ENCODE results near the gene ARHGAP6. TPM values are rescaled to one million over a fixed set of nuclear protein-coding genes. Genes with fewer than 3 reads are reported as not detected.
"Not testable (repeated sequence)": the region's sequence is repeated elsewhere in the genome, so short reads cannot be mapped to it uniquely, and the experiment has no call there.

ARHGAP6 gene
- total RNA-seq, 2 experiments from 2014 or later: not detected

DNA sequence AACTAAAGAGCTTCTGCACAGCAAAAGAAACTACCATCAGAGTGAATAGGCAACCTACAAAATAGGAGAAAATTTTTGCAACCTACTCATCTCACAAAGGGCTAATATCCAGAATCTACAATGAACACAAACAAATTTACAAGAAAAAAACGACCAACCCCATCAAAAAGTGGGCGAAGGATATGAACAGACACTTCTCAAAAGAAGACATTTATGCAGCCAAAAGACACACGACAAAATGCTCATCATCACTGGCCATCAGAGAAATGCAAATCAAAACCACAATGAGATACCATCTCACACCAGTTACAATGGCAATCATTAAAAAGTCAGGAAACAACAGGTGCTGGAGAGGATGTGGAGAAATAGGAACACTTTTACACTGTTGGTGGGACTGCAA, 304.1 kb downstream of the ARHGAP6 start:
- POLR2A ChIA-PET; DNase-seq; H3K4me1 Mint-ChIP-seq (ENCODE audit: low read depth); H3K9me3 Mint-ChIP-seq (ENCODE audit: insufficient read depth); H3K36me3 Mint-ChIP-seq (ENCODE audit: low read depth); ATAC-seq; CTCF ChIA-PET; H3K4me3 Mint-ChIP-seq; H3K27ac Mint-ChIP-seq; H3K27me3 Mint-ChIP-seq (ENCODE audit: low read depth): not testable (repeated sequence)

DNA sequence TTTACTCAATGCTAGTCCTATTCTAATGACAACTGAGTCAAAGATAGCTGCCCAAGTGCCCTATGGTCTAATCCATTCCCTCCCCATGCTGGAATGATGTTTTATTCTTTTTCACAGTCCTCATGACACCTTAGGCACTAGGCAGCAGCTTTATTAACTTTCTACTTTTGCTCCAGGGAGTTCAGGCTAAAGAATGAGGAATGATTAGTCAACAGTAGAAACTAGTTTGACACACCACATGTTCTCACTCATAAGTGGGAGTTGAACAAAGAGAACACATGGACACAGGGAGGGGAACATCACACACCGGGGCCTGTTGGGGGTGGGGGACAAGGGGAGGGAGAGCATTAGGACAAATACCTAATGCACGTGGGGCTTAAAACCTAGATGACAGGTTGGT, 309.8 kb downstream of the ARHGAP6 start:
- H3K4me3 Mint-ChIP-seq; POLR2A ChIA-PET; H3K27ac Mint-ChIP-seq; DNase-seq; H3K36me3 Mint-ChIP-seq (ENCODE audit: low read depth); H3K27me3 Mint-ChIP-seq (ENCODE audit: low read depth); CTCF ChIA-PET; ATAC-seq; H3K4me1 Mint-ChIP-seq (ENCODE audit: low read depth); H3K9me3 Mint-ChIP-seq (ENCODE audit: insufficient read depth): not testable (repeated sequence)

DNA sequence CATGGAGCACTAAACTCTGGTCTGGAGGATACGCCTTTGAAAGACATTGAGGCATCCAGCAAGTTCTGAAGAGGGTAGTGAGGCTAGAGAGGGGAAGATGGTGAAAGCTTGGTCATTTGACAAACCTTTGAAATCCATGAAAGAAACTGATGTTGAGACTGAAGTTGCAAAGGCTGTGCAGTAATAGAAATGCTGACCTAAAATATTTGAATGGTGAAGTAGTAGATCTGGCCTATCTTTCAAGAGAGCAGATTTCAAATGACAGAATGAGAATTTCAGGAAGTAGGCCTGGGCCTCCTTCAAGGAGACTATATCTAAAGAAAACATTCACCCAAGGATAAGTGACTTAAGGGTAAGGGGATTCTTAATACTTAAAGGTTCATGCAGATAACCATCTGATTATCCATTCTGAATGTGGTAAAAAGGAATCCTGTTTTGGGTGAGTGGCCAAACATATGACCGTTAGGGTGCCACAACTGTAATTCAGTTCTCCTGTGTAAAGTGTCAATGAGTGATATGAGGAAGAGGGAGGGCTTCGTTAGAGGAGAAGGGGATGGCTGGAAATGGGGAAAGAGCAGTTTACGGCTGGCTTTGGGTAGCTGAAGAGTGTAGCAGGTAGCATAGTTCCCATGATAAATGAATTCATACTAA, 310.3 kb downstream of the ARHGAP6 start:
- H3K4me3 Mint-ChIP-seq: no peak overlapping the region
- ATAC-seq (no peak), DNase-seq (no peak)
- no peaks in the 10 kb centered on the region for H3K9me3 Mint-ChIP-seq (ENCODE audit: insufficient read depth)
- H3K36me3 Mint-ChIP-seq (ENCODE audit: low read depth): no peaks in the 10 kb centered on the region
- ChIA-PET POLR2A (no interaction called here), CTCF (no interaction called here)
- no peaks in the 10 kb centered on the region for H3K4me1 Mint-ChIP-seq (ENCODE audit: low read depth)
- no peaks in the 10 kb centered on the region for H3K27me3 Mint-ChIP-seq (ENCODE audit: low read depth)
- H3K27ac Mint-ChIP-seq: no peak overlapping the region

DNA sequence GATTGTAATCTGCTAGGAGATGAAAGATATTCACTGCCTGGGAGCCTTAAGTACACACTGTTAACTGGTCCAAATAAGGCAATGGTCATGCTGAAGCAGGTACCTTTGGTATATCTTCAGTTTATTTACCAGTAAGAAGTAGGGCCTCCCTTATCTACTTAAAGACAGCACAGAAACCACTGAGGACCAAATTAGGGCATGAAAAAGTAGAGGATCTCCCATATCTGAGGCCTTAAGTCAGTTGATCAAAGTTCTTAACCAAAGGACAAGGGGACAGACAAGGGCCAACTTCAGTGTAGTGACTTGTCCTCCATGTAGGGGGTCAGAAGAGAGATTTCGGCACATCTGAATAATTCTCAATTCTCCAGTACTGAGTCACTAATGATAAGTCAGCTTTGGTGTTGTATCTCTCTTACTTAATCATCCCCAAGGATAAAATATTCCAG, 313.4 kb downstream of the ARHGAP6 start:
- no peaks in the 10 kb centered on the region for H3K4me1 Mint-ChIP-seq (ENCODE audit: low read depth)
- CTCF ChIA-PET: no interaction called here
- no peaks in the 10 kb centered on the region for H3K27me3 Mint-ChIP-seq (ENCODE audit: low read depth)
- H3K27ac Mint-ChIP-seq: no peak overlapping the region
- ATAC-seq: no peak
- no peak overlapping the region for H3K4me3 Mint-ChIP-seq
- POLR2A ChIA-PET: no interaction called here
- H3K36me3 Mint-ChIP-seq (ENCODE audit: low read depth): no peaks in the 10 kb centered on the region
- H3K9me3 Mint-ChIP-seq (ENCODE audit: insufficient read depth): no peaks in the 10 kb centered on the region
- DNase-seq: no peak

DNA sequence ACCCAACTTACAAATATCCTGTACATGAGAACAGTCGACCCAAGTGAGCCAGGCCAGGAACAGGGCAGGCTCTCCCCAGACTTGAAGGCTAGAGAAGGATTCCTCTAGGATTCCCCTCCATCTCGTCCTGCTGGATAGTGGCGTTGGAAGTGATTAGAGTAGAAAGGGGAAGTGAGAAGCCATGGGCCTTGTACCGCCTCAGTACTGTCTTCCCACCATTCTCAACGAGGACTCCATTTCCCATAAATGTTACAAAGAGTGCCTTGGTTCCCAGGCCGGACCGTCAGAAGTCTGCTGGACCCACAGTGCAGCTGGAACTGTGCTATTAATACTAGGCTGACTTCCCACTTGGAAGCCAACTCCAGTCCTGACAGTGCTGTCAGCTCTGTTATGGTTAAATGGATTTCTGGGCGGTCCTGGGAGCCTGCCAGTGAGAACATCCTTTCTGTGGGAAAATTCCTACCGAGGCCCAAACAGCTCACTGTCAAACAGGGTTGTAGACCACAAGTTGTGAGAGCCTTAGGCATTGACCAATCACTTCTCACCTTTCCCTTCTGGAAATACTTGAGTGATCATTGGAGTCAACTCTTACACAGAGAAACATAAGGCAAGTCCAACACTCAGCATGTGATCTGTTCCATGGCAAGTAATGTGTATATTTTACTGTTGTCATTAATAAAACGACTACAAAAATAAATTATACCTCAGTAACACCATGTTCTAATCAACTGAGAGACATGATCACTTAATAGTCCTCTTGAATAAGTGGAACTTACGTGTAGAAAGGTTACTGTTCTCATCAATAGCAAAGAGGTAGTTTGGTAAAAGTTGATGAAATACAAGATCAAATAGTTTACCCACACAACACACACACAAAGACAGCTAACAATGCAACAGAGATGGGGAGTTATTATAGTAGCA, 314.1 kb downstream of the ARHGAP6 start:
- Mint-ChIP-seq H3K27me3 (ENCODE audit: low read depth) (no peaks in the 10 kb centered on the region), H3K4me1 (ENCODE audit: low read depth) (no peaks in the 10 kb centered on the region), H3K4me3 (no peak overlapping the region), H3K9me3 (ENCODE audit: insufficient read depth) (no peaks in the 10 kb centered on the region), H3K36me3 (ENCODE audit: low read depth) (no peaks in the 10 kb centered on the region), H3K27ac (no peak overlapping the region)
- no peak for ATAC-seq
- DNase-seq: no peak
- POLR2A ChIA-PET: no interaction called here
- CTCF ChIA-PET: no interaction called here

DNA sequence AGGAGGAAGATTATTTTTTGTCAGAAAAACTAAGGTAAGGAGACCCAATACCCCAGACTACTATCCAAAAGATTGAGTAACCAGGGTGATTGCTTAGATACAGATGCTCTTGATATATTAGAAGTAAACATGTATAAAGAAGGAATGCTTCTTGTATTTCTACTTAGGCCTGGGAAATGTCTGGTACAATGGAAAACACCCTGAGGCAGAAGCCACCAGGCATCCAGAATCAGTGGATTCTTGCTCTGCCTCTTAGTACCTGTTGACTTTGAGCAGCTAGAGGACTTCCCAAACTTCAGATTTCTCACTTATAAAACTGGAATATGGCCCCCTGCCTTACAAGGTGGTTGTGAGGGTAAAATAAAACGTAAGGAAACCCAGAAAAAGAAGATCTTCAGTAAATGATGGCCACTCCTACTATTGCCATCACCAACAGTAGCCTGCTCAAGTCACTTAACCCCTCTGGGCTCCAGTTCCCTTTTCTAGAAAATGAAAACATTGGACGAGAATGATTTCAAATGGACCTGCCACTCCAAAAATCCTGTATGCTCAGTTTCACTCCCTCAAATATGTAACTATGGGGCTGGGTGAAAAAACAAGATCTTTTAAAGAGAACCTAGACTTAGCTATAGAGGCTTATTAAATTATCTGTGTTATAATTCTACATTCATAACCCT, 315.9 kb downstream of the ARHGAP6 start:
- CTCF ChIA-PET: no interaction called here
- POLR2A ChIA-PET: no interaction called here
- no peaks in the 10 kb centered on the region for H3K9me3 Mint-ChIP-seq (ENCODE audit: insufficient read depth)

DNA sequence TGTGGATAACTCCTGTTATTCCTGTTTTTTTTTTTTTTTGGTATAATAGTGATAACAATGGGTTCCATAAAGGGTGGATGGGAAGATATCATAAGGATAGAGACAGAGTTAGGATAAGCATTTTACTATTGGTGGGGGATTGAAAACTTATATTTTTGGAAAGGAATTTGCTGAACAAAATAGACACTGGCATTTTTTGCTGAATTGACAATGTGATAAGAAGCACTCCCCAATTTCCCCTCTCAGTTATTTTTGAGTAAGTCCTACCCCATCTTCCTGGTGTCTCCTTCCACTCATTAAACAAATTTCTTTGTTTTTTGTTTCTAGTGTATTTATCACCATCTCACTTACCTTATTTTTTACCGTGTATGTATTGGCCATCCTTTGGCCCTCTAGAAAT, 316.7 kb downstream of the ARHGAP6 start:
- ChIA-PET CTCF (no interaction called here), POLR2A (no interaction called here)
- Mint-ChIP-seq H3K4me1 (ENCODE audit: low read depth) (no peaks in the 10 kb centered on the region), H3K9me3 (ENCODE audit: insufficient read depth) (no peaks in the 10 kb centered on the region), H3K27me3 (ENCODE audit: low read depth) (no peaks in the 10 kb centered on the region), H3K4me3 (no peak overlapping the region), H3K27ac (no peak overlapping the region), H3K36me3 (ENCODE audit: low read depth) (no peaks in the 10 kb centered on the region)
- ATAC-seq (no peak), DNase-seq (no peak)

More for the DNA sequence above, 315.9 kb downstream of the ARHGAP6 start:
- DNase-seq (no peak), ATAC-seq (no peak)
- H3K27me3 Mint-ChIP-seq (ENCODE audit: low read depth): no peaks in the 10 kb centered on the region
- H3K4me1 Mint-ChIP-seq (ENCODE audit: low read depth): no peaks in the 10 kb centered on the region
- no peaks in the 10 kb centered on the region for H3K36me3 Mint-ChIP-seq (ENCODE audit: low read depth)
- no peak overlapping the region for H3K4me3 Mint-ChIP-seq
- no peak overlapping the region for H3K27ac Mint-ChIP-seq

DNA sequence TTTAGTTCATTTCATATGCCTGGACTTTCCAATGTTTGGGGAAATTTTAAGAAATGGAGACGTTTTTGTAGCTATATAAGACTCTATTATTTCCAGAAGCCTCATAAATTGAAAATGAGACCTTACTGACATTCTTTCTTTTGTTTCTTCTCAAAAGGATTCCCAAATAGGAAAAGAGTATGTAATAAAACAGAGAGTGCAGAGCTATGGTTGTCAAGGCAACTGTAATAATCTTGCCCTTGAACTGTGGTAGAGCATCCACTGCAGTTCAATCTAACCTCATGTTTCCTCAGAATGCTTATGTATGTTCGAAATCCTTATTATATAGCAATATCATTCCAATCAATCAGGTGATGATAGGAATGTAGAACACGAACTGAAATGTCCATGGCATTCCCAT, 318.4 kb downstream of the ARHGAP6 start:
- Mint-ChIP-seq H3K36me3 (ENCODE audit: low read depth) (no peaks in the 10 kb centered on the region), H3K4me1 (ENCODE audit: low read depth) (no peaks in the 10 kb centered on the region), H3K27me3 (ENCODE audit: low read depth) (no peaks in the 10 kb centered on the region), H3K4me3 (no peak overlapping the region), H3K9me3 (ENCODE audit: insufficient read depth) (no peaks in the 10 kb centered on the region), H3K27ac (no peak overlapping the region)
- ChIA-PET POLR2A (no interaction called here), CTCF (no interaction called here)
- DNase-seq (no peak), ATAC-seq (no peak)

DNA sequence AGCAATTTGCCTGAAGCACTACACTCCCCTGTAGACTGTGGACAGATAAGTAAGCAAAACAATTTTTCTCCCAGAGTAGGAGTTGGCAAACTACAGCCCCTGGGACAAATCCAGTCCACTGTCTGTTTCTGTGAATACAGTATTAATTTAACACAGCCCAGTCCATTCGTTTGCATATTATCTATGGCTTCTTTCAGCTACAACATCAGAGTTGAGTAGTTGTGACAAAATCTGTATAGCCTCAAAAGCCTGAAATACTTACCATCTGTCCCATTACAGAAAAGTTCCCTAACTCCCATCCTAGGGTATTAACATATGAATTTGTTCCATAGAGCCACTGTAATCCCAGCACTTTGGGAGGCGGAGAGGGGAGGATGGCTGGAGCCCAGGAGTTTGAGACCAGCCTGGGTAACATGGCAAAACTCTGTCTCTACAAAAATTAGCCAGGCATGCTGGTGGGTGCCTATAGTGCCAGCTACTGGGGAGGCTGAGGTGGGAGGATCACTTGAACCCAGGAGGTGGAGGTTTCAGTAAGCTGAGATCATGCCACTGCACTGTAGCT, 319.5 kb downstream of the ARHGAP6 start:
- POLR2A ChIA-PET: no interaction called here
- no peak overlapping the region for H3K27ac Mint-ChIP-seq
- DNase-seq: no peak
- H3K9me3 Mint-ChIP-seq (ENCODE audit: insufficient read depth): no peaks in the 10 kb centered on the region
- ATAC-seq: no peak
- H3K4me1 Mint-ChIP-seq (ENCODE audit: low read depth): no peaks in the 10 kb centered on the region
- H3K36me3 Mint-ChIP-seq (ENCODE audit: low read depth): no peaks in the 10 kb centered on the region
- no peak overlapping the region for H3K4me3 Mint-ChIP-seq
- H3K27me3 Mint-ChIP-seq (ENCODE audit: low read depth): no peaks in the 10 kb centered on the region
- CTCF ChIA-PET: no interaction called here

DNA sequence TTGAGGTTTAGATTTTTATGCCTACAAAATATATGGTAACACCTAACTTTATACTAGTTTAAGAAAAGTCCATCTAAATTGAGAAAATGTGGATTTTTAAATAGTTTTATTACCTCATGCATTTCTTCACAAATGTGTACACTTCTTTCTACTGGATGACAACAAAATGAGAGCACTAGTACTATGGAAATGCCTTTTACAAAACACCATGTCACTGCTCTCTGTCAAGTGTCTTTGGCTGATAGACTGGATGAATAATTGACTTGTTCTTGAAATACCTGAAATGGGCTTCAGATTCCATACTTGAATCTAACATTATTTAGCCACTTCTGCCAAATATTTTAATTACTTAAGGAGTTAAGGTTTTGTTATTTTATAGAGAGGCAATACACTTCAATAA, 323.0 kb downstream of the ARHGAP6 start:
- ChIA-PET CTCF (no interaction called here), POLR2A (no interaction called here)
- DNase-seq (no peak), ATAC-seq (no peak)
- no peaks in the 10 kb centered on the region for H3K36me3 Mint-ChIP-seq (ENCODE audit: low read depth)
- H3K4me3 Mint-ChIP-seq: no peak overlapping the region
- H3K9me3 Mint-ChIP-seq (ENCODE audit: insufficient read depth): no peaks in the 10 kb centered on the region
- no peaks in the 10 kb centered on the region for H3K27me3 Mint-ChIP-seq (ENCODE audit: low read depth)
- H3K4me1 Mint-ChIP-seq (ENCODE audit: low read depth): no peaks in the 10 kb centered on the region
- no peak overlapping the region for H3K27ac Mint-ChIP-seq

DNA sequence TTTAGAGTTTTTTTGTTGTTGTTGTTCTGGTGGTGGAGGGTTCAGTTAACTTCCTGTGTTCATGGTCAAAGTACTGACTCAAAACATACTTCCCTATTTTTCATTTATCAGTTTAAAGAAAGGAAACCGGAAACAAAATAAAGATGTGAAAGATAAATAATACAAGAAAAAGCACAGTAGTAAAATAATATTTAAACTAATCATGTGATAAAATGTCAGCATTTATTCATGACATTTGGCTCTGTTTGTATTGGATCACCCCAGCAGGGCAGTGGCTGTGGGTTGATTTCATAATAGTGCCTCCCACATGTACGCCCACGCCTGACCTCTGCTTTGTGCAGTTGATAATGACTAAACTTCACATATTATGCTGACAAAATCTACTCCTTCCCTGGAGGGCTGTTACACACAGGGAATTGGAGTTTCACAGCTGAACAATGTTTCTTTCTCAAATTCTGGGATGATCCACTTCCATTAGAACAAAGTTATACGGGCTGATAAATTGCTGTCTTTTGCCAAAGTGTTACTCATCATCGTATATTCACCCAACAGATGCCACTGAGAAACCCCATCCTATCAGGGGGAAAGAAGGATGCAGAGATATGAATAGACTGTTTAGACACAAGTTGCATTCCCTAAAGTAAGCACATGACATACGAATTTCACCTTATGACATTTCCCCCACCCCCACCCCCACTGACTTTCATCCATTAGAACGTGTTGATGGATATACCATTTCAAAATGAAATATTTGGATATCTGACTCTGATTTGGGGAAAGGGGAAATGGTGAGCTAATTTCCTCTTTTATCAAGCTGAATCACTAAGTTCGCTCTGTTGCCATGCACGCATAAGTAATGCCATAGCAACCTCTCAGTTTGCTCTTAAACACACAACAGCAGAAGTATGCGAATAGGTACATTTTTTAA, 324.2 kb downstream of the ARHGAP6 start:
- H3K27me3 Mint-ChIP-seq (ENCODE audit: low read depth): no peaks in the 10 kb centered on the region
- no peak overlapping the region for H3K4me3 Mint-ChIP-seq
- no peaks in the 10 kb centered on the region for H3K9me3 Mint-ChIP-seq (ENCODE audit: insufficient read depth)
- CTCF ChIA-PET: no interaction called here
- POLR2A ChIA-PET: no interaction called here
- no peak overlapping the region for H3K27ac Mint-ChIP-seq
- no peak for DNase-seq
- H3K4me1 Mint-ChIP-seq (ENCODE audit: low read depth): no peaks in the 10 kb centered on the region
- H3K36me3 Mint-ChIP-seq (ENCODE audit: low read depth): no peaks in the 10 kb centered on the region
- ATAC-seq: no peak

All from activated CD8-positive, alpha-beta T cell treated with anti-CD3 and anti-CD28 coated beads, Interleukin-2, amount 10 ng/mL, durations not matched to agents 7 days and 5 days (primary cell).